NT2/D1 (cell line): Measurements from ENCODE around the gene JRKL.

Experiments used
- SUZ12 ChIP-seq: IDR thresholded peaks from 2 replicates; pipeline ENCODE4 v1.6.1; 2011; ENCODE audit not compliant: insufficient read length, insufficient read depth; ENCODE audit errors: extremely low read depth
- YY1 ChIP-seq: IDR thresholded peaks from 2 replicates; pipeline ENCODE4 v1.6.1; 2011; ENCODE audit not compliant: insufficient read length, insufficient read depth

GRCh38 chr11:96341211-96342013, 48.4 kb upstream of the JRKL start:
- TF ChIP-seq YY1 = no peak
- TF ChIP-seq SUZ12 = no peak
